Measurements from ENCODE around the gene ATP6AP2. TPM values are rescaled to one million over a fixed set of nuclear protein-coding genes. Genes with fewer than 3 reads are reported as not detected.

Gene ATP6AP2
- total and polyA plus RNA-seq, 2 of the 8 experiments (the other 6 are each of a cell fraction or from before 2014, with no cell fraction given): 66.0 to 86.2 TPM

- Histone ChIP-seq H2AK5ac (ENCODE audit: low read depth, low read length) (no peak overlapping the region), H4K91ac (replicated peaks; ENCODE audit: insufficient read length, low read length) (no peak overlapping the region), H2BK12ac (ENCODE audit: low read depth, low read length) (no peak overlapping the region), H2AFZ (ENCODE audit: low read length) (no peak overlapping the region), H3K23me2 (ENCODE audit: low read depth, low read length) (no peaks in the 10 kb centered on the region), H3K27me3 (replicated peaks in 1 of 4; ENCODE audit: control insufficient read depth in 3 of 4, extremely low read depth in 1 of 4, insufficient read depth in 3 of 4, low read length in 3 of 4) (no peaks in the 10 kb centered on the region), H2BK20ac (ENCODE audit: low read length) (no peak overlapping the region), H3K4me3 (ENCODE audit: extremely low read depth in 1 of 4, insufficient read depth in 2 of 4, low read depth in 3 of 4, low read length in 4 of 4) (no peak overlapping the region), H3K18ac (ENCODE audit: extremely low read depth, low read length) (no peak overlapping the region), H3K79me1 (ENCODE audit: low read depth, low read length) (no peaks in the 10 kb centered on the region), H2BK15ac (ENCODE audit: low read length) (no peak overlapping the region), H3K14ac (ENCODE audit: insufficient read length) (no peak overlapping the region), H3K79me2 (ENCODE audit: control insufficient read depth in 1 of 2, insufficient read depth in 2 of 2, low read length in 2 of 2) (no peaks in the 10 kb centered on the region), H3K36me3 (ENCODE audit: control insufficient read depth in 2 of 4, insufficient read depth in 4 of 4, low read length in 3 of 4) (no peaks in the 10 kb centered on the region), H3K56ac (replicated peaks; ENCODE audit: insufficient read length, low read depth, low read length) (no peak overlapping the region), H4K20me1 (replicated peaks in 1 of 2; ENCODE audit: control insufficient read depth in 1 of 2, insufficient read depth in 2 of 2, low read length in 2 of 2) (no peaks in the 10 kb centered on the region), H3K4ac (replicated peaks; ENCODE audit: insufficient read length, low read depth, low read length) (no peak overlapping the region), H3K23ac (ENCODE audit: insufficient read length) (no peak overlapping the region), H4K5ac (ENCODE audit: insufficient read length, low read depth, low read length) (no peak overlapping the region), H3K9ac (replicated peaks in 1 of 4; ENCODE audit: extremely low read depth in 1 of 4, low read depth in 3 of 4, low read length in 3 of 4) (no peak overlapping the region), H3K4me2 (ENCODE audit: insufficient read depth in 1 of 2, low read depth in 2 of 2, low read length in 2 of 2) (no peak overlapping the region), H2BK120ac (replicated peaks; ENCODE audit: low read depth, low read length) (no peak overlapping the region), H3K27ac (ENCODE audit: low read depth, low read length) (no peak overlapping the region), H2BK5ac (ENCODE audit: low read depth, low read length) (no peak overlapping the region), H4K8ac (ENCODE audit: extremely low read depth, insufficient read depth, low read length) (no peak overlapping the region), H3K4me1 (replicated peaks in 1 of 4; ENCODE audit: control insufficient read depth in 3 of 4, insufficient read depth in 4 of 4, low read length in 3 of 4) (no peaks in the 10 kb centered on the region), H3K9me3 (ENCODE audit: insufficient read depth in 2 of 2, low read depth in 1 of 2, low read length in 1 of 2) (no peaks in the 10 kb centered on the region)
- FAIRE-seq: no peak
- no peak for DNase-seq (ENCODE audit: low read depth in 1 of 2, low spot score in 2 of 2)
- WGBS, 2 experiments (ENCODE audit: extremely low coverage in 1 of 2, insufficient coverage in 1 of 2, insufficient read length in 1 of 2, insufficient replicate concordance in 2 of 2, low coverage in 1 of 2, low lambda C conversion rate in 2 of 2, missing lambda C conversion rate in 1 of 2): 88% methylated on average over 9 of the region's 9 CpGs; no CpG with 5 or more reads in 1 of the 2 experiments
- POLR2A ChIA-PET (ENCODE audit: partially characterized antibody): no interaction called here
- CTCF ChIA-PET (ENCODE audit: partially characterized antibody): no interaction called here
- TF ChIP-seq SRF (IDR thresholded peaks at IDR 0.05; ENCODE audit: low read depth, low read length): no peak
- TF ChIP-seq CBX5 (IDR thresholded peaks at IDR 0.05; ENCODE audit: low read depth, low read length): no peak
- no peak for TF ChIP-seq BACH1 (IDR thresholded peaks at IDR 0.05; ENCODE audit: low read length)
- no peak for TF ChIP-seq CEBPB (IDR thresholded peaks at IDR 0.05; ENCODE audit: low read depth, low read length)
- TF ChIP-seq TAF1 (IDR thresholded peaks at IDR 0.05; ENCODE audit: low read depth, low read length): no peak
- TF ChIP-seq TBP (IDR thresholded peaks at IDR 0.05; ENCODE audit: low read depth, low read length): no peak
- TF ChIP-seq BCL11A (IDR thresholded peaks at IDR 0.05; ENCODE audit: low read depth in 2 of 2, low read length in 2 of 2): no peak
- no peak for TF ChIP-seq FOSL1 (IDR thresholded peaks at IDR 0.05; ENCODE audit: insufficient read depth, low read depth, low read length)
- TF ChIP-seq KDM1A (IDR thresholded peaks at IDR 0.05; ENCODE audit: borderline replicate concordance, low read length): no peak
- no peak for TF ChIP-seq SIN3A (conservative IDR thresholded peaks at IDR 0.05 in 1 of 2, IDR thresholded peaks at IDR 0.05 in 1 of 2; ENCODE audit: low read depth in 1 of 2, low read length in 2 of 2)
- no peak for TF ChIP-seq CBX8 (IDR thresholded peaks at IDR 0.05; ENCODE audit: borderline replicate concordance, low read depth, low read length)
- no peak for TF ChIP-seq SP2 (IDR thresholded peaks at IDR 0.05; ENCODE audit: low read length)
- TF ChIP-seq PHF8 (conservative IDR thresholded peaks at IDR 0.05; ENCODE audit: low read depth, low read length): no peak
- TF ChIP-seq RFX5 (IDR thresholded peaks at IDR 0.05; ENCODE audit: borderline replicate concordance, low read depth, low read length): no peak
- no peak for TF ChIP-seq CHD1 (IDR thresholded peaks at IDR 0.05; ENCODE audit: low read depth, low read length)
- no peak for TF ChIP-seq CREB1 (IDR thresholded peaks at IDR 0.05)
- TF ChIP-seq YY1 (IDR thresholded peaks at IDR 0.05; ENCODE audit: low read depth, low read length): no peak
These were observed 30.7 kb upstream of the ATP6AP2 start for GRCh38 chrX:40550066-40550465.
